ES-I3 (cell line): ENCODE results near the gene PIWIL1.

Experiments used
- H3K36me3 ChIP-seq: 2 replicates; pipeline ENCODE4 v1.6.1; 2013; ENCODE audit warnings: mild to moderate bottlenecking, low read length, control low read depth, moderate library complexity; ENCODE audit not compliant: insufficient read depth
- H3K4me1 ChIP-seq: 2 replicates; pipeline ENCODE4 v1.6.1; 2013; ENCODE audit warnings: mild to moderate bottlenecking, control low read depth, low read length; ENCODE audit not compliant: insufficient read depth
- H3K9ac ChIP-seq: 2 replicates; pipeline ENCODE4 v1.6.1; 2013; ENCODE audit warnings: low read depth, mild to moderate bottlenecking, low read length, moderate library complexity
- H3K9me3 ChIP-seq: 2 replicates; pipeline ENCODE4 v1.6.1; 2013; ENCODE audit warnings: mild to moderate bottlenecking, low read length, moderate library complexity; ENCODE audit not compliant: control insufficient read depth, insufficient read depth

Gene PIWIL1

DNA sequence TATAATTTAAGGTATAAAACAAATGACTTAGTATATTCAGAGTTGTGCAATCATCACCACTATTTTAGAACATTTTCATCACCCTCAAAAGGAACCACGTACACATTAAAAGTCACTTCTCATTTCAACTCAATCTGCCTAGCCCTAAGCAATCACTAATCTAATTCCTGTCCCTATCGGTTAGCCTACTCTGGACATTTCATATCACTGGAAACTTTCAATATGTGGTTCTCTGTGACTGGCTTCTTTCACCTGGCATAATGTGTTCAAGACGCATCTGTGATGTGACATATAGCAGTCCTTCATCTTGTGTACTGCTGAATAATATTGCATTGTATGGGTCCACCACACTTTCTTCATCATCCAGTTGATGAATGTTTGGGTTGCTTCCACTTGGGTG lies 15.4 kb upstream of the PIWIL1 start:
- H3K4me1 ChIP-seq: no peaks in the 10 kb centered on the region
- H3K9ac ChIP-seq: no peak overlapping the region
- no peaks in the 10 kb centered on the region for H3K36me3 ChIP-seq
- no peaks in the 10 kb centered on the region for H3K9me3 ChIP-seq

DNA sequence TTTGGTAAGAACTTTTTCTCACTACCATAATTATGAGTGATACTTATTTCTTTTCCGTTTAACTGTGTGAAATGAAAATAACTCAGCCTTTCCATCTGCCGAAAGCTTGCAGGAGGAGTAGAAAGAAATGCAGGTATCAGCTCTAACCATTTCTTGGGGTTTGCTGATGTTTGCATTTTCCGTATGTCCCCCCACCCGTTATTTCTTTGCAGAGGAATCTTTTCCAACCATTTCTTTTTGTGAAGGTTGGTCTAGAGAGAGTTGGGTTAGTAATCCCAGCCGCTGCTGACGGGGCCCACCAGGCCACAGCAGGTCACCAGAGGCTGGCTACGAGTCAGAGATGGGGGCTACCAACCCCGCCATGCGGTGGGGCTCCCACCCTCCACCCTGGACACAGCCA lies 7.0 kb upstream of the PIWIL1 start:
- no peaks in the 10 kb centered on the region for H3K4me1 ChIP-seq
- H3K9me3 ChIP-seq: no peaks in the 10 kb centered on the region
- no peaks in the 10 kb centered on the region for H3K36me3 ChIP-seq
- no peak overlapping the region for H3K9ac ChIP-seq

DNA sequence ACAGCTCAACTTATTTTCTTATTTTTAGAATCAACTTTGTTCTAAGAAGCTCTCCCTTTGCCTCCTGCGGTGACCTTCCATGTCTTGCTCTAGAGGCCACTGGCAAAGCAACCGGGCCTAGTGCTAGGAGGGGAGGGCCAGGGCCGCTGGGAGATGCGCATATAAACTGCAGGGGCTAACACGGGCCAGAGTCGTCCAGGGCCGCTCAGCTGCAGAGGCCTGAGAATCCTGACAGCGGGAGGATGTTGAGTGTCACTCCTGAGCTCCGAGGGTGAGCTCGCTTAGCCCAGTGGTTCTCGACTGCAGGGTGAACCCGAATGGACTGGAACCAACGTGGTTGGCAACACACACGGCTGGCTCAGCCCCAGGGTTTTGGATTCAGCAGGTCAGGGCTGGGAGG lies 6.5 kb upstream of the PIWIL1 start:
- H3K4me1 ChIP-seq: no peaks in the 10 kb centered on the region
- no peak overlapping the region for H3K9ac ChIP-seq
- no peaks in the 10 kb centered on the region for H3K9me3 ChIP-seq
- H3K36me3 ChIP-seq: no peaks in the 10 kb centered on the region

GRCh38 chr12:130333341-130333740 lies 4.3 kb upstream of the PIWIL1 start:
- H3K9ac ChIP-seq: no peak overlapping the region
- H3K9me3 ChIP-seq: no peaks in the 10 kb centered on the region
- H3K36me3 ChIP-seq: no peaks in the 10 kb centered on the region
- H3K4me1 ChIP-seq: no peaks in the 10 kb centered on the region

DNA sequence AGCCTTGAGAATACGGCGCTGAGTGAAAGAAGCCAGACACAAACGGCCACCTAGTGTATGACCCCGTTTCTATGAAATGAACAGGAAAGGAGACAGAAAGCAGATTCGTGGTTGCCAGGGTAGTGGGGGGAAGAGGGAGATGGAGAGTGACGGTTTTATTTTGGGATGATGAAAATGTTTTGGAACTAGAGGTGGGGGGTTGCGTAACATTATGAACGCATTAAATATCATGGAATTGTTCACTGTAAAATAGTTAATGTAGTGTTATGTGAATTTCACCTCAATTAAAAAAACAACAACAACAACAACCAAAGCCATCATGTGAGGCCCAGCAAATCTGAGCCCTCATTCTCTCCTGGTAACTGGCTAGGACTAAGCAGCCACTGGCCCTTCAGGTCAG lies 3.3 kb upstream of the PIWIL1 start:
- H3K36me3 ChIP-seq: no peaks in the 10 kb centered on the region
- H3K9ac ChIP-seq: no peak overlapping the region
- no peaks in the 10 kb centered on the region for H3K4me1 ChIP-seq
- H3K9me3 ChIP-seq: no peaks in the 10 kb centered on the region

- Histone ChIP-seq H3K36me3 (no peaks in the 10 kb centered on the region), H3K4me1 (no peaks in the 10 kb centered on the region), H3K9ac (no peak overlapping the region), H3K9me3 (no peaks in the 10 kb centered on the region)
Measured at GRCh38 chr12:130334937-130335336, 2.8 kb upstream of the PIWIL1 start.

DNA sequence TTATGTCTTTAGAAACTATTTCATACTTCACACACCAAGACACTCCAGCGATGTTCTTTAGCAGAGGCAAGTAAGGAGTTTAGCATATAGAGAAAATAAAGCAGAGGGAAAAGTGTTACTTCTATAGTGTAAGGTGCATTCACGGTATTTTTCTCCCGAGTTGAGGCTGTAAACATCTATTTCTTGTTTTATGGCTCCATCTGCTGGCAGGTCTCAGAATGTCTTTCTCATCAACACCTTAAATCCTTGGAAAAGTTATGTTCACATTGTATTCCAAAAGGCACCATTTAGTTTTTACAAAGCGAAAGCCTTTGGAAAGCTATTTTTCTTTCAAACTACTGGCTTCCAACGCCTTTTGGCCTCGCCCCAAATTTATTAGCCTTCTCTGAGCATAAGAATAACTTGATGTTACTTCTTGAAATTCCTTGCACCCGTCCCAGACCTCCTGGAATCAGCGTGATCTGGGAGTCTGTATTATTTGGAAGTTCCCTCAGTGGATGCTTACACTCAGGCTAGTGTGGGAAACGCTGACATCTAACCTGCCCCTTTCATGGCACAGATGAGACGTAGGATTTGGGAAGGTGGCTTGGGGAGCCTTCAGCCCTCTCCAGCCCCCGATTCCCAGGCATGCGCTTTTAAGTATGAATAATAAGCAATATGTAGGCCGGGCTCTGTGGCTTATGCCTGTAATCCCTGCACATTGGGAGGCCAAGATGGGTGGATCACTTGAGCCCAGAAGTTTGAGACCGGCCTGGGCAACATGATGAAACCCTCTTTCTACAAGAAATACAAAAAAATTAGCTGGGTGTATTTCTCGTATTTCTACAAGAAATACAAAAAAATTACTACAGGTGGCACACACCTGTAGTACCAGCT lies 1.9 kb upstream of the PIWIL1 start:
- Histone ChIP-seq H3K9me3 (no peaks in the 10 kb centered on the region), H3K9ac (no peak overlapping the region), H3K4me1 (no peaks in the 10 kb centered on the region), H3K36me3 (no peaks in the 10 kb centered on the region)

GRCh38 chr12:130336723-130337487 lies 782 bp upstream of the PIWIL1 start:
- Histone ChIP-seq H3K9ac (no peak overlapping the region), H3K9me3 (no peaks in the 10 kb centered on the region), H3K36me3 (no peaks in the 10 kb centered on the region), H3K4me1 (no peaks in the 10 kb centered on the region)

GRCh38 chr12:130338794-130339601 lies 1.3 kb downstream of the PIWIL1 start:
- Histone ChIP-seq H3K9me3 (no peaks in the 10 kb centered on the region), H3K4me1 (no peaks in the 10 kb centered on the region), H3K9ac (no peak overlapping the region), H3K36me3 (no peaks in the 10 kb centered on the region)

- no peak overlapping the region for H3K9ac ChIP-seq
- H3K4me1 ChIP-seq: no peaks in the 10 kb centered on the region
- H3K9me3 ChIP-seq: no peaks in the 10 kb centered on the region
- no peaks in the 10 kb centered on the region for H3K36me3 ChIP-seq
Measured at GRCh38 chr12:130339951-130340350, 2.3 kb downstream of the PIWIL1 start.

- Histone ChIP-seq H3K4me1 (no peaks in the 10 kb centered on the region), H3K9ac (no peak overlapping the region), H3K36me3 (no peaks in the 10 kb centered on the region), H3K9me3 (no peaks in the 10 kb centered on the region)
Measured at GRCh38 chr12:130342442-130342841, 4.8 kb downstream of the PIWIL1 start.

DNA sequence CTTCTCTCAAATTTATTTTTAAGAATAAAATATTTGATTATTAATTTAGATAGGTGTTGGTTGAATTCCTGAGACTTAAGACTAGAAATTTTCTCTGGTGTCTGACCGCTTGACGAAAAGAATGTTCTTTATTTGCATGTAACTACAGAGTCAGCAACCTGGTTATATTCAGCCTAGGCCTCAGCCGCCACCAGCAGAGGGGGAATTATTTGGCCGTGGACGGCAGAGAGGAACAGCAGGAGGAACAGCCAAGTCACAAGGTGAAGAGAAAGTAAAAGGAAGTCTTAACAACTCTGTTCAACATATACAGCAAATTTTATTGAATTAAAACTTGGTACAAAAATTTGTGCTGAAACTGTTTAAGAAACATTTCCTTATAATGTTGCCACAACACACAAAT lies 5.2 kb downstream of the PIWIL1 start:
- Histone ChIP-seq H3K9me3 (no peaks in the 10 kb centered on the region), H3K9ac (no peak overlapping the region), H3K36me3 (no peaks in the 10 kb centered on the region), H3K4me1 (no peaks in the 10 kb centered on the region)

- H3K36me3 ChIP-seq: no peaks in the 10 kb centered on the region
- H3K4me1 ChIP-seq: no peaks in the 10 kb centered on the region
- no peak overlapping the region for H3K9ac ChIP-seq
- no peaks in the 10 kb centered on the region for H3K9me3 ChIP-seq
Measured at GRCh38 chr12:130344529-130344928, 6.8 kb downstream of the PIWIL1 start.

- Histone ChIP-seq H3K36me3 (no peaks in the 10 kb centered on the region), H3K9ac (no peak overlapping the region), H3K9me3 (no peaks in the 10 kb centered on the region)
Measured at GRCh38 chr12:130345292-130345691, 7.6 kb downstream of the PIWIL1 start.

More at GRCh38 chr12:130345292-130345691, 7.6 kb downstream of the PIWIL1 start:
- H3K4me1 ChIP-seq: no peaks in the 10 kb centered on the region
